Hepatocyte (in vitro differentiated cells): ENCODE data around the gene ARSH. TPM values are rescaled to one million over a fixed set of nuclear protein-coding genes. Genes with fewer than 3 reads are reported as not detected.

Experiments used
- DNase-seq: peaks from one replicate; pipeline ENCODE4 v3.0.0-alpha.2; 2016; ENCODE audit warnings: low spot score
- H2AFZ ChIP-seq: fragments of 200-600 bp; sonication (generic); 2 replicates; pipeline ENCODE4 v1.6.0; 2016; ENCODE audit warnings: antibody characterized with exemption, mild to moderate bottlenecking
- H3K27ac ChIP-seq: fragments of 200-600 bp; sonication (generic); 2 replicates; pipeline ENCODE4 v1.5.1; 2016; ENCODE audit warnings: mild to moderate bottlenecking
- H3K27me3 ChIP-seq: fragments of 200-600 bp; sonication (generic); 2 replicates; pipeline ENCODE4 v1.6.1; 2016
- H3K36me3 ChIP-seq: fragments of 200-600 bp; sonication (generic); replicated peaks from 2 replicates; pipeline ENCODE4 v1.5.1; 2016; ENCODE audit warnings: low read depth; ENCODE audit not compliant: insufficient read depth
- H3K4me1 ChIP-seq: fragments of 200-600 bp; sonication (generic); 2 replicates; pipeline ENCODE4 v1.5.1; 2016; ENCODE audit warnings: mild to moderate bottlenecking, moderate library complexity; ENCODE audit not compliant: insufficient read depth
- H3K4me2 ChIP-seq: fragments of 200-600 bp; sonication (generic); 2 replicates; pipeline ENCODE4 v1.6.0; 2016
- H3K4me3 ChIP-seq: fragments of 200-600 bp; sonication (generic); 2 replicates; pipeline ENCODE4 v1.5.1; 2016; ENCODE audit warnings: mild to moderate bottlenecking
- H3K79me2 ChIP-seq: fragments of 200-600 bp; sonication (generic); 2 replicates; pipeline ENCODE4 v1.6.0; 2017; ENCODE audit warnings: mild to moderate bottlenecking
- H3K9me2 ChIP-seq: fragments of 200-600 bp; sonication (generic); replicated peaks from 2 replicates; pipeline ENCODE4 v1.6.0; 2017; ENCODE audit warnings: mild to moderate bottlenecking; ENCODE audit not compliant: insufficient read depth
- H3K9me3 ChIP-seq: fragments of 200-600 bp; sonication (generic); 2 replicates; pipeline ENCODE4 v1.5.1; 2016; ENCODE audit warnings: low read depth, mild to moderate bottlenecking
- H4K20me1 ChIP-seq: fragments of 200-600 bp; sonication (generic); 2 replicates; pipeline ENCODE4 v1.6.0; 2016; ENCODE audit warnings: mild to moderate bottlenecking; ENCODE audit not compliant: insufficient read depth, poor library complexity, severe bottlenecking
- EZH2 ChIP-seq: fragments of 200-600 bp; sonication (generic); IDR thresholded peaks from 2 replicates; pipeline ENCODE4 v1.6.1; 2016; ENCODE audit warnings: antibody characterized with exemption, mild to moderate bottlenecking, borderline replicate concordance
- EZH2phosphoT487 ChIP-seq: fragments of 200-600 bp; sonication (generic); IDR thresholded peaks from one replicate; pipeline ENCODE4 v1.6.1; 2018; ENCODE audit warnings: antibody characterized with exemption, mild to moderate bottlenecking, low read depth, moderate library complexity; ENCODE audit not compliant: unreplicated experiment, severe bottlenecking
- WGBS: methylation state at CpG from one replicate; pipeline ENCODE4 v1.1.6; 2016; ENCODE audit warnings: low lambda C conversion rate; ENCODE audit errors: missing lambda C conversion rate; 5-methylcytosine and 5-hydroxymethylcytosine counted together
- polyA plus RNA-seq: library from polyadenylated mRNA; unstranded; fragments of >200 nt; fragmentation: Nextera tagmentation; extraction: Ambion mirVana; gene quantifications from 2 replicates; pipeline ENCODE4 v1.2.1, GENCODE V29; 2016
- total RNA-seq: library from RNA; depleted of rRNA; stranded (reverse); fragments of >200 nt; gene quantifications from 2 replicates; pipeline ENCODE4 v1.2.3, GENCODE V29; 2014
- TF ChIP-seq, protein P1 (sequence below): fragments of 200-600 bp; sonication (generic); IDR thresholded peaks from 2 replicates; pipeline ENCODE4 v1.5.1; 2016; ENCODE audit warnings: antibody characterized with exemption, mild to moderate bottlenecking; ENCODE audit not compliant: poor library complexity

Gene ARSH, protein sequence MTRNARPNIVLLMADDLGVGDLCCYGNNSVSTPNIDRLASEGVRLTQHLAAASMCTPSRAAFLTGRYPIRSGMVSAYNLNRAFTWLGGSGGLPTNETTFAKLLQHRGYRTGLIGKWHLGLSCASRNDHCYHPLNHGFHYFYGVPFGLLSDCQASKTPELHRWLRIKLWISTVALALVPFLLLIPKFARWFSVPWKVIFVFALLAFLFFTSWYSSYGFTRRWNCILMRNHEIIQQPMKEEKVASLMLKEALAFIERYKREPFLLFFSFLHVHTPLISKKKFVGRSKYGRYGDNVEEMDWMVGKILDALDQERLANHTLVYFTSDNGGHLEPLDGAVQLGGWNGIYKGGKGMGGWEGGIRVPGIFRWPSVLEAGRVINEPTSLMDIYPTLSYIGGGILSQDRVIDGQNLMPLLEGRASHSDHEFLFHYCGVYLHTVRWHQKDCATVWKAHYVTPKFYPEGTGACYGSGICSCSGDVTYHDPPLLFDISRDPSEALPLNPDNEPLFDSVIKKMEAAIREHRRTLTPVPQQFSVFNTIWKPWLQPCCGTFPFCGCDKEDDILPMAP
- total RNA-seq = 0.08 TPM in 1 of 2 replicates, not detected in the other
- polyA plus RNA-seq = not detected in 2 replicates

DNA sequence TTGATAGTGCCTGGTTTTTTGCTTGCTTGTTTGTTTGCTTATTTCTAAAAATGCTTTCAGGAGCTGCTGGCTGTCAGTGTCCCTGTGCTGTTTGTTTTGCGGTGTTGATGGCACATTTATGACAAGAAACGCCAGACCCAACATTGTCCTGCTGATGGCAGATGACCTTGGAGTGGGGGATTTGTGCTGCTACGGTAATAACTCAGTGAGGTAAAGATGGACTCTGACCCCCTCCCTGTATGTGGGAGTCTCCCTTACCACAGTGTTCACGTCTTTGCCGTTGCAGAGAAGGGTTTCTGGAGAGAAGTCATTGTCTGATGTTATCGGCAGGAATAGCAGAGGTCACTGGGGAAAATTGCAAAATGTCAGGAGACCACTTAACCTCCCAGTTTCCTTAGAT, at the start of gene ARSH:
Gene ARSH, plus strand, starts transcription at position 52 of the 400 bp plus-strand sequence. Its CDS starts 67 bp downstream, at position 119.
- Histone ChIP-seq H3K27ac (peak within 1 kb of the TSS; percentile 20), H3K79me2 (no peaks in the 10 kb centered on the region), H3K4me1 (no peaks in the 10 kb centered on the region), H3K4me2 (no peak within 1 kb of the TSS), H3K9me2 (no peaks in the 10 kb centered on the region), H3K9me3 (peaks cover 11% of the 10 kb centered on the region), H3K4me3 (no peak within 1 kb of the TSS), H3K36me3 (no peaks in the 10 kb centered on the region), H2AFZ (no peak within 1 kb of the TSS), H4K20me1 (no peaks in the 10 kb centered on the region), H3K27me3 (no peaks in the 10 kb centered on the region)
- WGBS = 69% methylated on average over 6 of the region's 6 CpGs
- TF ChIP-seq EZH2 (no peak), EZH2phosphoT487 (no peak)
- TF ChIP-seq, protein P1, sequence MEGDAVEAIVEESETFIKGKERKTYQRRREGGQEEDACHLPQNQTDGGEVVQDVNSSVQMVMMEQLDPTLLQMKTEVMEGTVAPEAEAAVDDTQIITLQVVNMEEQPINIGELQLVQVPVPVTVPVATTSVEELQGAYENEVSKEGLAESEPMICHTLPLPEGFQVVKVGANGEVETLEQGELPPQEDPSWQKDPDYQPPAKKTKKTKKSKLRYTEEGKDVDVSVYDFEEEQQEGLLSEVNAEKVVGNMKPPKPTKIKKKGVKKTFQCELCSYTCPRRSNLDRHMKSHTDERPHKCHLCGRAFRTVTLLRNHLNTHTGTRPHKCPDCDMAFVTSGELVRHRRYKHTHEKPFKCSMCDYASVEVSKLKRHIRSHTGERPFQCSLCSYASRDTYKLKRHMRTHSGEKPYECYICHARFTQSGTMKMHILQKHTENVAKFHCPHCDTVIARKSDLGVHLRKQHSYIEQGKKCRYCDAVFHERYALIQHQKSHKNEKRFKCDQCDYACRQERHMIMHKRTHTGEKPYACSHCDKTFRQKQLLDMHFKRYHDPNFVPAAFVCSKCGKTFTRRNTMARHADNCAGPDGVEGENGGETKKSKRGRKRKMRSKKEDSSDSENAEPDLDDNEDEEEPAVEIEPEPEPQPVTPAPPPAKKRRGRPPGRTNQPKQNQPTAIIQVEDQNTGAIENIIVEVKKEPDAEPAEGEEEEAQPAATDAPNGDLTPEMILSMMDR = no peak
- peak; percentile 26 for DNase-seq

DNA sequence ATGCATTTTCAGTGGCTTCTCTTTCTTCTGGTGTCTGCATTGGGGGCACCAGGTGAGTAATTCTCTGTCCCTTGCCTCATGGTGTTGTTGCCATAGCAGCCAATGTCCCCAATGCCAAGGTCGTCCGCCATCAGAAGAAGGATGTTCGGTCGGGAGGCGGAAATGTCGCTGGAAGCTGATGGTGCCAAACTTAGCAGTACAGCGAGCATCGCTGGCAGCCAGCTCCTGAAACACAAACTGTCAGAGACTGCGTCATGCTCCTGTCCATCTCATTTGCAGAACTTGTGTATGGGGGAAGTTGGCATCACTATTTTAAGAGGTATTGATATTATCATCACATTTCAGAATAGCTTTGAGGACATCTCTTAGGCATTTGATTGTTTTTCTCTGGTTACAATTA, 48.1 kb upstream of the ARSH start:
- H3K4me3 ChIP-seq = no peak overlapping the region
- no peak overlapping the region for H2AFZ ChIP-seq
- H3K79me2 ChIP-seq = peaks cover 21% of the 10 kb centered on the region
- H3K27ac ChIP-seq = no peak overlapping the region
- no peaks in the 10 kb centered on the region for H3K4me1 ChIP-seq
- H3K36me3 ChIP-seq = no peaks in the 10 kb centered on the region
- DNase-seq = no peak
- no peaks in the 10 kb centered on the region for H4K20me1 ChIP-seq
- no peaks in the 10 kb centered on the region for H3K9me2 ChIP-seq
- H3K27me3 ChIP-seq = no peaks in the 10 kb centered on the region
- H3K4me2 ChIP-seq = no peak overlapping the region
- H3K9me3 ChIP-seq = no peaks in the 10 kb centered on the region
- TF ChIP-seq EZH2 = no peak
- TF ChIP-seq, protein P1 = no peak
- no peak for TF ChIP-seq EZH2phosphoT487
- WGBS = 98% methylated on average over 9 of the region's 9 CpGs

DNA sequence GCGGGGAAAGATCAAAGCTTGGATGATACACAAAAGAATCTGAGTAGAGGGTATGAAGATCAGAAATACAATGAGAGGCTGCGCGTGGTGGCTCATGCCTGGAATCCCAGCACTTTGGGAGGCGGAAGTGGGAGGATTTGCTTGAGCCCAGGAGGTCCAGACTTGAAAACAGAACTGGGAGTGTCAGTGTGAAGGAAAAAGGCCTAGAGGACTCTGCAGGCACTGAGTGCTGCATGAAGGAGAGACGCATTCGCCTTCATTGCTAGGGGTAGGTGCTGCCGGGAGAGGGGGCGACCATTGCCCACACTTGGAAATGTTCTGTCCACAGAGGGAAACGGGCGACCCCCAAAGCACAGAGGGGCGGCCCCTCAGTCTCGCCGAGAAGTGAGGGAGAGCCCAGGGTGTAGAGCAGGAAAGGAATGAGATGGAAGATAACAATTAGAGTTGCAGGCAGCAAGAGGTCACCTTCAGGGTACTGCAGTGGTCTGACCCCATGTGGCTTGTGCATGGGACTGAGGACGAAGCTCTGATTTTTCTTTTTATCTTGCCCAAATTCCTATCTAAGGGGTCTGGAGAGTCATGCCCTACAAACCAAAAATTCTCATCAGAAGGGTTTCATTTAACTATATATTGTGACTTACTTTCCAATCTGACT, 45.4 kb upstream of the ARSH start:
- Histone ChIP-seq H3K4me1 (peaks cover 9% of the 10 kb centered on the region), H3K9me3 (no peaks in the 10 kb centered on the region), H3K79me2 (peaks cover 21% of the 10 kb centered on the region), H3K9me2 (no peaks in the 10 kb centered on the region), H3K27me3 (no peaks in the 10 kb centered on the region), H3K36me3 (no peaks in the 10 kb centered on the region), H3K27ac (no peak overlapping the region), H3K4me3 (no peak overlapping the region), H2AFZ (no peak overlapping the region), H3K4me2 (peak overlapping the region; percentile 65), H4K20me1 (no peaks in the 10 kb centered on the region)
- no peak for DNase-seq
- 81% methylated on average over 14 of the region's 14 CpGs for WGBS
- TF ChIP-seq, protein P1 = no peak
- TF ChIP-seq EZH2 (no peak), EZH2phosphoT487 (no peak)
